WTC11 (cell line): ENCODE data around the gene SRGAP1. TPM values are rescaled to one million over a fixed set of nuclear protein-coding genes. Genes with fewer than 3 reads are reported as not detected.

Source experiments
- ATAC-seq: fragments of 200-7000 bp; cut with Tn5 transposase; 2 replicates; pipeline ENCODE4 v1.10.0; 2021; ENCODE audit warnings: mild to moderate bottlenecking, moderate library complexity
- CTCF ChIA-PET: fragments of 300-600 bp; sonication (Branson Sonifier 250); formaldehyde crosslinking; loops from one replicate; lab custom pipeline; 2021; ENCODE audit warnings: antibody characterized with exemption; lab: Charles Lee
- POLR2A ChIA-PET: fragments of 350-600 bp; sonication (Branson Sonifier 250); formaldehyde crosslinking; loops from one replicate; lab custom pipeline; 2021; ENCODE audit warnings: antibody characterized with exemption; lab: Charles Lee
- DNase-seq: peaks from one replicate; pipeline ENCODE4 v3.0.0; 2021; ENCODE audit warnings: low spot score
- H3K27ac Mint-ChIP-seq: 2 replicates; pipeline ENCODE4 v1.8.0; 2021; ENCODE audit warnings: mixed read lengths
- H3K27me3 Mint-ChIP-seq: 2 replicates; pipeline ENCODE4 v1.8.0; 2021; ENCODE audit warnings: low read depth, mild to moderate bottlenecking, moderate library complexity, mixed read lengths
- H3K36me3 Mint-ChIP-seq: 2 replicates; pipeline ENCODE4 v1.8.0; 2021; ENCODE audit warnings: mixed read lengths
- H3K4me1 Mint-ChIP-seq: 2 replicates; pipeline ENCODE4 v1.8.0; 2022; ENCODE audit warnings: mixed read lengths
- H3K4me3 Mint-ChIP-seq: 2 replicates; pipeline ENCODE4 v1.8.0; 2021; ENCODE audit warnings: mild to moderate bottlenecking, moderate library complexity, mixed read lengths
- H3K9me3 Mint-ChIP-seq: 2 replicates; pipeline ENCODE4 v1.8.0; 2021; ENCODE audit warnings: mixed read lengths
- ESRRA ChIP-seq: sonication (generic); formaldehyde crosslinking; IDR thresholded peaks from 2 replicates; pipeline ENCODE4 v1.8.1; 2022; ENCODE audit warnings: mild to moderate bottlenecking, missing genetic modification reagents, borderline replicate concordance
- KAT7 ChIP-seq: sonication (generic); formaldehyde crosslinking; IDR thresholded peaks from 2 replicates; pipeline ENCODE4 v1.8.1; 2023; ENCODE audit warnings: missing genetic modification reagents, mild to moderate bottlenecking, borderline replicate concordance
- MYBL2 ChIP-seq: sonication (generic); formaldehyde crosslinking; IDR thresholded peaks from 2 replicates; pipeline ENCODE4 v1.8.1; 2023; ENCODE audit warnings: mild to moderate bottlenecking, moderate library complexity, missing genetic modification reagents
- NFATC4 ChIP-seq: fragments of 250-450 bp; sonication (Bioruptor Pico); IDR thresholded peaks from 2 replicates; pipeline ENCODE4 v1.9.0; 2021; ENCODE audit warnings: mild to moderate bottlenecking
- NFE2L1 ChIP-seq: sonication (generic); formaldehyde crosslinking; IDR thresholded peaks from 2 replicates; pipeline ENCODE4 v1.8.1; 2023; ENCODE audit warnings: missing genetic modification reagents
- NR3C1 ChIP-seq: sonication (generic); formaldehyde crosslinking; conservative IDR thresholded peaks from 2 replicates; pipeline ENCODE4 v1.8.1; 2023; ENCODE audit warnings: low read depth, mild to moderate bottlenecking, missing genetic modification reagents
- TEAD1 ChIP-seq: sonication (generic); formaldehyde crosslinking; IDR thresholded peaks from 2 replicates; pipeline ENCODE4 v1.8.0; 2022; ENCODE audit warnings: mild to moderate bottlenecking, missing genetic modification reagents
- ZBTB21 ChIP-seq: sonication (generic); formaldehyde crosslinking; IDR thresholded peaks from 2 replicates; pipeline ENCODE4 v1.8.1; 2023; ENCODE audit warnings: mild to moderate bottlenecking, missing genetic modification reagents, borderline replicate concordance
- ZNF121 ChIP-seq: sonication (generic); formaldehyde crosslinking; IDR thresholded peaks from 2 replicates; pipeline ENCODE4 v1.8.0; 2023; ENCODE audit warnings: missing genetic modification reagents
- ZNF416 ChIP-seq: fragments of 250-450 bp; sonication (Bioruptor Pico); IDR thresholded peaks from 2 replicates; pipeline ENCODE4 v1.9.0; 2021; ENCODE audit warnings: mild to moderate bottlenecking, inconsistent platforms
- total RNA-seq: library from RNA; stranded (reverse); gene quantifications from 3 replicates; pipeline ENCODE4 v1.2.3, GENCODE V29; 2021
- TF ChIP-seq, protein P1 (sequence below): sonication (generic); formaldehyde crosslinking; conservative IDR thresholded peaks from 2 replicates; pipeline ENCODE4 v1.8.1; 2022; ENCODE audit warnings: mild to moderate bottlenecking, missing genetic modification reagents
- TF ChIP-seq, protein P2 (sequence below): sonication (generic); formaldehyde crosslinking; IDR thresholded peaks from 2 replicates; pipeline ENCODE4 v1.8.1; 2023; ENCODE audit warnings: mild to moderate bottlenecking, missing genetic modification reagents, moderate library complexity
- TF ChIP-seq, protein P3 (sequence below): sonication (generic); formaldehyde crosslinking; IDR thresholded peaks from 2 replicates; pipeline ENCODE4 v1.8.0; 2022; ENCODE audit warnings: mild to moderate bottlenecking, missing genetic modification reagents
- TF ChIP-seq, protein P4 (sequence below): sonication (generic); formaldehyde crosslinking; IDR thresholded peaks from 2 replicates; pipeline ENCODE4 v1.8.1; 2023; ENCODE audit warnings: mild to moderate bottlenecking, moderate library complexity, missing genetic modification reagents
- TF ChIP-seq, protein P5 (sequence below): sonication (generic); formaldehyde crosslinking; IDR thresholded peaks from 2 replicates; pipeline ENCODE4 v1.8.1; 2022; ENCODE audit warnings: missing genetic modification reagents, borderline replicate concordance
- TF ChIP-seq, protein P6 (sequence below): sonication (generic); formaldehyde crosslinking; IDR thresholded peaks from 2 replicates; pipeline ENCODE4 v1.8.1; 2022; ENCODE audit warnings: low read depth, mild to moderate bottlenecking, moderate library complexity, missing genetic modification reagents, borderline replicate concordance
- TF ChIP-seq, protein P7 (sequence below): sonication (generic); formaldehyde crosslinking; IDR thresholded peaks from 2 replicates; pipeline ENCODE4 v1.8.0; 2022; ENCODE audit warnings: mild to moderate bottlenecking, missing genetic modification reagents
- TF ChIP-seq, protein P8 (sequence below): sonication (generic); formaldehyde crosslinking; IDR thresholded peaks from 2 replicates; pipeline ENCODE4 v1.8.1; 2023; ENCODE audit warnings: mild to moderate bottlenecking, missing genetic modification reagents, moderate library complexity

The SRGAP1 gene
- total RNA-seq, 1 experiment from 2014 or later = 10.3 TPM

DNA sequence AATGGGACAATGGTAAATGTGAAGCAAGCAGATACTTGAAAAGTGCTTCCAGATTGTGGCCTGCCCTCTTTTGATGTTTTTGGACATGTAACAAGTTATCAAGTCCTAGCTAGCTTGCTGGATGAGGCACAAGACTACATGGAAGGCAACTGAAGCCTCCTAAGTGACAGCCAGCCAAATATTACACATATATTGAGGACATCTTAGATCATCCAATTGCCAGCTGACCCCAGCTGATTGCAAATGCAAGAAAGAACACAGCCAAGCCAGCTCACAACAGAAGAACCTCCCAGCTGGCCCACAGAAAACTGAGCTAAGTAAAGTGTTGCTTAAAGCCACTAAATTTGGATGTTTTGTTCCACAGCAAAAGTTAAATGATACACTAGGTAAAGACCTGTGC, 156.9 kb downstream of the SRGAP1 start:
- POLR2A ChIA-PET = no interaction called here
- Mint-ChIP-seq H3K27me3 (no peaks in the 10 kb centered on the region), H3K27ac (no peak overlapping the region), H3K4me3 (no peak overlapping the region), H3K36me3 (peaks cover 24% of the 10 kb centered on the region), H3K4me1 (peaks cover 7% of the 10 kb centered on the region; the same call in 1 of the 2 replicates), H3K9me3 (peaks cover 18% of the 10 kb centered on the region)
- CTCF ChIA-PET = no interaction called here
- TF ChIP-seq NR3C1 (CRISPR knock-in tag) = no peak
- ATAC-seq = no peak
- no peak for DNase-seq

DNA sequence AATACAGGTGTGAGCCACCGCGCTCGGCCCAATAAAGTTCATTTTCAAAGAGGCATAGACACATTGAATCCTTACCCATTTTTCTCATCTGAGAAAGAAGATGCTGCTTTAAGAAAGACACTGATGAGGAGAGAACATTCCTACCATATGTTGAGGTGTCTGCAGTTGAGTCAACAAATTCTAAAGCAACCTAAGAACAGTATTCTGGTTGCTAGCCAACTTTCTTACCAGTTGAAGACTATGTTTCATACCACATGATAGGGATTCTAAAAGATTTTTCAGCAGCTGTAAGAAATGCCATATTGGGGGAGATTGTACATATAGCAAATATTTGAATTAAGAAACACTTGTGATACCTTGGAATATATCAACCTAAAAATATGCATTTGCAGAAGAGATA, 160.1 kb downstream of the SRGAP1 start:
- Mint-ChIP-seq H3K4me1 (no peaks in the 10 kb centered on the region), H3K27ac (no peak overlapping the region), H3K27me3 (no peaks in the 10 kb centered on the region), H3K4me3 (no peak overlapping the region), H3K9me3 (peaks cover 29% of the 10 kb centered on the region), H3K36me3 (peaks cover 33% of the 10 kb centered on the region)
- ChIA-PET CTCF (no interaction called here), POLR2A (no interaction called here)
- DNase-seq = no peak
- TF ChIP-seq TEAD1 (CRISPR knock-in tag) = no peak
- ATAC-seq = no peak

DNA sequence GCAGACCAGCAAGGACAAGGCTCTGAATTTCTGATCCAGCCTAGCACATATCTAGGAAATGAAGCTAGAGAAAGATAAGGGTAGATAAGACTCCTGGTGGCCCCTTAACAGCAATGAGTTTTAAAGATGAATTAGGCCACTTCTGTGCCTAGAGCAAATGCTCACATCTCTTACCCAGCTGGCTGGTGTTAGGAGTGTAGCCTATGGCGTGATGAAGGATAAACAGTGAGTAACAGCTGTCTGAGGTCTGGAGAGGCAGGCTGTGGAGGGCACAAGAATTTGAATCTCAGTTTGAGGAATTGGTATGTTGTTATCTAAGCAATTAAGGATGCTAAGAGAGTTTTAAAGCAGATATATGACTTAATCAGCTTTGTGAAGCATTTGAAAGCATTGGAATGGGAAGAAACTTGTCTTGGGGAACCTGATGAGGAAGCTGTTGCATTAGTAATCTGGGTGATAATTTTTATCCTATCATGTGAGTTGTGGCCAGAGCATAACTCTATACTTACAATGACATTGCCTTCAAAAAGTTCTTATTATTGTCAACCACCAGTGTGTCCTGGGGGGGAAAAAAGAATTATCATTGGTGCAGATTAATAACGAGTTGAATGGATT, 161.8 kb downstream of the SRGAP1 start:
- H3K4me1 Mint-ChIP-seq = peaks cover 6% of the 10 kb centered on the region; the same call in 1 of the 2 replicates
- H3K9me3 Mint-ChIP-seq = peaks cover 29% of the 10 kb centered on the region
- ATAC-seq (no peak), DNase-seq (no peak)
- peaks cover 33% of the 10 kb centered on the region for H3K36me3 Mint-ChIP-seq
- ChIA-PET POLR2A (no interaction called here), CTCF (no interaction called here)
- no peaks in the 10 kb centered on the region for H3K27me3 Mint-ChIP-seq
- H3K27ac Mint-ChIP-seq = no peak overlapping the region
- no peak overlapping the region for H3K4me3 Mint-ChIP-seq
- no peak for TF ChIP-seq MYBL2 (CRISPR knock-in tag)
- TF ChIP-seq, protein P1, sequence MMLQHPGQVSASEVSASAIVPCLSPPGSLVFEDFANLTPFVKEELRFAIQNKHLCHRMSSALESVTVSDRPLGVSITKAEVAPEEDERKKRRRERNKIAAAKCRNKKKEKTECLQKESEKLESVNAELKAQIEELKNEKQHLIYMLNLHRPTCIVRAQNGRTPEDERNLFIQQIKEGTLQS = no peak
- TF ChIP-seq, protein P2, sequence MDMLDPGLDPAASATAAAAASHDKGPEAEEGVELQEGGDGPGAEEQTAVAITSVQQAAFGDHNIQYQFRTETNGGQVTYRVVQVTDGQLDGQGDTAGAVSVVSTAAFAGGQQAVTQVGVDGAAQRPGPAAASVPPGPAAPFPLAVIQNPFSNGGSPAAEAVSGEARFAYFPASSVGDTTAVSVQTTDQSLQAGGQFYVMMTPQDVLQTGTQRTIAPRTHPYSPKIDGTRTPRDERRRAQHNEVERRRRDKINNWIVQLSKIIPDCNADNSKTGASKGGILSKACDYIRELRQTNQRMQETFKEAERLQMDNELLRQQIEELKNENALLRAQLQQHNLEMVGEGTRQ (CRISPR knock-in tag) = no peak
- TF ChIP-seq, protein P3, sequence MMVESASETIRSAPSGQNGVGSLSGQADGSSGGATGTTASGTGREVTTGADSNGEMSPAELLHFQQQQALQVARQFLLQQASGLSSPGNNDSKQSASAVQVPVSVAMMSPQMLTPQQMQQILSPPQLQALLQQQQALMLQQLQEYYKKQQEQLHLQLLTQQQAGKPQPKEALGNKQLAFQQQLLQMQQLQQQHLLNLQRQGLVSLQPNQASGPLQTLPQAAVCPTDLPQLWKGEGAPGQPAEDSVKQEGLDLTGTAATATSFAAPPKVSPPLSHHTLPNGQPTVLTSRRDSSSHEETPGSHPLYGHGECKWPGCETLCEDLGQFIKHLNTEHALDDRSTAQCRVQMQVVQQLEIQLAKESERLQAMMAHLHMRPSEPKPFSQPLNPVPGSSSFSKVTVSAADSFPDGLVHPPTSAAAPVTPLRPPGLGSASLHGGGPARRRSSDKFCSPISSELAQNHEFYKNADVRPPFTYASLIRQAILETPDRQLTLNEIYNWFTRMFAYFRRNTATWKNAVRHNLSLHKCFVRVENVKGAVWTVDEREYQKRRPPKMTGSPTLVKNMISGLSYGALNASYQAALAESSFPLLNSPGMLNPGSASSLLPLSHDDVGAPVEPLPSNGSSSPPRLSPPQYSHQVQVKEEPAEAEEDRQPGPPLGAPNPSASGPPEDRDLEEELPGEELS (CRISPR knock-in tag) = no peak
- TF ChIP-seq, protein P4, sequence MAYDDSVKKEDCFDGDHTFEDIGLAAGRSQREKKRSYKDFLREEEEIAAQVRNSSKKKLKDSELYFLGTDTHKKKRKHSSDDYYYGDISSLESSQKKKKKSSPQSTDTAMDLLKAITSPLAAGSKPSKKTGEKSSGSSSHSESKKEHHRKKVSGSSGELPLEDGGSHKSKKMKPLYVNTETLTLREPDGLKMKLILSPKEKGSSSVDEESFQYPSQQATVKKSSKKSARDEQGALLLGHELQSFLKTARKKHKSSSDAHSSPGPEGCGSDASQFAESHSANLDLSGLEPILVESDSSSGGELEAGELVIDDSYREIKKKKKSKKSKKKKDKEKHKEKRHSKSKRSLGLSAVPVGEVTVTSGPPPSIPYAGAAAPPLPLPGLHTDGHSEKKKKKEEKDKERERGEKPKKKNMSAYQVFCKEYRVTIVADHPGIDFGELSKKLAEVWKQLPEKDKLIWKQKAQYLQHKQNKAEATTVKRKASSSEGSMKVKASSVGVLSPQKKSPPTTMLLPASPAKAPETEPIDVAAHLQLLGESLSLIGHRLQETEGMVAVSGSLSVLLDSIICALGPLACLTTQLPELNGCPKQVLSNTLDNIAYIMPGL (CRISPR knock-in tag) = no peak
- TF ChIP-seq ZNF121 (CRISPR knock-in tag) = no peak
- no peak for TF ChIP-seq ZNF416 (CRISPR knock-in tag)
- no peak for TF ChIP-seq ZBTB21 (CRISPR knock-in tag)

DNA sequence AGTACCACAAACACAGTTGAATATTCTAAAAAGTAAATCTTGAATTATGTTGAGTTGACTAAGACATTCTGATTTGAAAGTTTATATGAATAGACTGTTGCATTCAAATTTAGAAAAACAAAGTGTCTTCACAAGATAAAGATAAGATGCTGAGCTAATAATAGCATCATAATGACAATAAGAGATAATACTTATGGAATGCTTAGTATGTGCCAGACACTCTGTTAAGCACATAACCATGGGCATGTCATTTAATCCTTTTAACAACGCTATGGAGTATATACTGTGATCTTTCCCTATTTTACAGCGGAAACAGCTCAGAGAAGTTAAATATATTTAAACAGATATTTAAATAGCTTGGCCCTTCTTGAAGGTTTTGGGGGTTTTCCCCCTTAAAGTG, 163.4 kb downstream of the SRGAP1 start:
- TF ChIP-seq, protein P5, sequence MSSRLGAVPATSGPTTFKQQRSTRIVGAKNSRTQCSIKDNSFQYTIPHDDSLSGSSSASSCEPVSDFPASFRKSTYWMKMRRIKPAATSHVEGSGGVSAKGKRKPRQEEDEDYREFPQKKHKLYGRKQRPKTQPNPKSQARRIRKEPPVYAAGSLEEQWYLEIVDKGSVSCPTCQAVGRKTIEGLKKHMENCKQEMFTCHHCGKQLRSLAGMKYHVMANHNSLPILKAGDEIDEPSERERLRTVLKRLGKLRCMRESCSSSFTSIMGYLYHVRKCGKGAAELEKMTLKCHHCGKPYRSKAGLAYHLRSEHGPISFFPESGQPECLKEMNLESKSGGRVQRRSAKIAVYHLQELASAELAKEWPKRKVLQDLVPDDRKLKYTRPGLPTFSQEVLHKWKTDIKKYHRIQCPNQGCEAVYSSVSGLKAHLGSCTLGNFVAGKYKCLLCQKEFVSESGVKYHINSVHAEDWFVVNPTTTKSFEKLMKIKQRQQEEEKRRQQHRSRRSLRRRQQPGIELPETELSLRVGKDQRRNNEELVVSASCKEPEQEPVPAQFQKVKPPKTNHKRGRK (CRISPR knock-in tag) = no peak
- TF ChIP-seq, protein P6, sequence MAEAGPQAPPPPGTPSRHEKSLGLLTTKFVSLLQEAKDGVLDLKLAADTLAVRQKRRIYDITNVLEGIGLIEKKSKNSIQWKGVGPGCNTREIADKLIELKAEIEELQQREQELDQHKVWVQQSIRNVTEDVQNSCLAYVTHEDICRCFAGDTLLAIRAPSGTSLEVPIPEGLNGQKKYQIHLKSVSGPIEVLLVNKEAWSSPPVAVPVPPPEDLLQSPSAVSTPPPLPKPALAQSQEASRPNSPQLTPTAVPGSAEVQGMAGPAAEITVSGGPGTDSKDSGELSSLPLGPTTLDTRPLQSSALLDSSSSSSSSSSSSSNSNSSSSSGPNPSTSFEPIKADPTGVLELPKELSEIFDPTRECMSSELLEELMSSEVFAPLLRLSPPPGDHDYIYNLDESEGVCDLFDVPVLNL = no peak
- TF ChIP-seq NFATC4 (CRISPR knock-in tag) (no peak), KAT7 (CRISPR knock-in tag) (no peak), NFE2L1 (CRISPR knock-in tag) (no peak), ESRRA (CRISPR knock-in tag) (no peak)
- TF ChIP-seq, protein P7, sequence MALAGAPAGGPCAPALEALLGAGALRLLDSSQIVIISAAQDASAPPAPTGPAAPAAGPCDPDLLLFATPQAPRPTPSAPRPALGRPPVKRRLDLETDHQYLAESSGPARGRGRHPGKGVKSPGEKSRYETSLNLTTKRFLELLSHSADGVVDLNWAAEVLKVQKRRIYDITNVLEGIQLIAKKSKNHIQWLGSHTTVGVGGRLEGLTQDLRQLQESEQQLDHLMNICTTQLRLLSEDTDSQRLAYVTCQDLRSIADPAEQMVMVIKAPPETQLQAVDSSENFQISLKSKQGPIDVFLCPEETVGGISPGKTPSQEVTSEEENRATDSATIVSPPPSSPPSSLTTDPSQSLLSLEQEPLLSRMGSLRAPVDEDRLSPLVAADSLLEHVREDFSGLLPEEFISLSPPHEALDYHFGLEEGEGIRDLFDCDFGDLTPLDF (CRISPR knock-in tag) = no peak
- TF ChIP-seq, protein P8, sequence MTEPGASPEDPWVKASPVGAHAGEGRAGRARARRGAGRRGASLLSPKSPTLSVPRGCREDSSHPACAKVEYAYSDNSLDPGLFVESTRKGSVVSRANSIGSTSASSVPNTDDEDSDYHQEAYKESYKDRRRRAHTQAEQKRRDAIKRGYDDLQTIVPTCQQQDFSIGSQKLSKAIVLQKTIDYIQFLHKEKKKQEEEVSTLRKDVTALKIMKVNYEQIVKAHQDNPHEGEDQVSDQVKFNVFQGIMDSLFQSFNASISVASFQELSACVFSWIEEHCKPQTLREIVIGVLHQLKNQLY (CRISPR knock-in tag) = no peak
- H3K27ac Mint-ChIP-seq = no peak overlapping the region
- no peaks in the 10 kb centered on the region for H3K27me3 Mint-ChIP-seq
- DNase-seq = no peak
- CTCF ChIA-PET = no interaction called here
- H3K4me3 Mint-ChIP-seq = no peak overlapping the region
- POLR2A ChIA-PET = no interaction called here
- H3K9me3 Mint-ChIP-seq = peaks cover 29% of the 10 kb centered on the region
- peaks cover 6% of the 10 kb centered on the region; the same call in 1 of the 2 replicates for H3K4me1 Mint-ChIP-seq
- ATAC-seq = no peak
- H3K36me3 Mint-ChIP-seq = peaks cover 27% of the 10 kb centered on the region
